Neural cell (in vitro differentiated cells): ENCODE results near the gene GRAP2. TPM values are rescaled to one million over a fixed set of nuclear protein-coding genes. Genes with fewer than 3 reads are reported as not detected.

Experiments used
- H2AFZ ChIP-seq: fragments of 200-600, 300-800 bp; sonication (generic), shearing (Covaris generic); 2 replicates; pipeline ENCODE4 v1.6.0; 2014; ENCODE audit warnings: low read depth, mild to moderate bottlenecking, antibody characterized with exemption, low read length, moderate library complexity
- H3F3A ChIP-seq: fragments of 200-600 bp; shearing (Covaris generic); 2 replicates; pipeline ENCODE4 v1.6.1; 2016; ENCODE audit warnings: mild to moderate bottlenecking, moderate library complexity, mixed read lengths, antibody characterized with exemption, low read length; ENCODE audit not compliant: insufficient read depth, poor library complexity, severe bottlenecking
- H3K27ac ChIP-seq: fragments of 200-600, 300-800 bp; sonication (generic), shearing (Covaris generic); 2 replicates; pipeline ENCODE4 v1.5.1; 2014; ENCODE audit warnings: mild to moderate bottlenecking, low read length, moderate library complexity
- H3K27me3 ChIP-seq: fragments of 300-800, 200-600 bp; sonication (generic), shearing (Covaris generic); 2 replicates; pipeline ENCODE4 v1.6.0; 2014; ENCODE audit warnings: mild to moderate bottlenecking, low read depth, low read length, moderate library complexity; ENCODE audit not compliant: insufficient read depth
- H3K36me3 ChIP-seq: fragments of 300-800, 200-600 bp; sonication (generic), shearing (Covaris generic); 2 replicates; pipeline ENCODE4 v1.5.1; 2014; ENCODE audit warnings: mild to moderate bottlenecking, antibody characterized with exemption, low read length, moderate library complexity; ENCODE audit not compliant: insufficient read depth
- H3K4me2 ChIP-seq: fragments of 300-800, 200-600 bp; sonication (generic), shearing (Covaris generic); 2 replicates; pipeline ENCODE4 v1.6.0; 2014; ENCODE audit warnings: mild to moderate bottlenecking, low read length
- H3K4me3 ChIP-seq: fragments of 300-800, 200-600 bp; sonication (generic), shearing (Covaris generic); 2 replicates; pipeline ENCODE4 v1.5.1; 2014; ENCODE audit warnings: mild to moderate bottlenecking, low read length, moderate library complexity
- H3K79me2 ChIP-seq: fragments of 200-600 bp; shearing (Covaris generic); replicated peaks from 2 replicates; pipeline ENCODE4 v1.6.0; 2014; ENCODE audit warnings: mild to moderate bottlenecking, low read length, moderate library complexity; ENCODE audit not compliant: insufficient read depth
- H3K9ac ChIP-seq: fragments of 300-800, 200-600 bp; sonication (generic), shearing (Covaris generic); 2 replicates; pipeline ENCODE4 v1.6.1; 2016; ENCODE audit warnings: mild to moderate bottlenecking, low read length, mixed read lengths
- H3K9me2 ChIP-seq: fragments of 200-600 bp; shearing (Covaris generic); 2 replicates; pipeline ENCODE4 v1.6.1; 2016; ENCODE audit warnings: mild to moderate bottlenecking, low read length, mixed read lengths; ENCODE audit not compliant: insufficient read depth
- H3K9me3 ChIP-seq: fragments of 200-600, 300-800 bp; sonication (generic), shearing (Covaris generic); 2 replicates; pipeline ENCODE4 v1.6.1; 2016; ENCODE audit warnings: mild to moderate bottlenecking, mixed run types, low read length, moderate library complexity, mixed read lengths
- H4K20me1 ChIP-seq: fragments of 200-600 bp; shearing (Covaris generic); 2 replicates; pipeline ENCODE4 v1.6.1; 2016; ENCODE audit warnings: mild to moderate bottlenecking, mixed run types; ENCODE audit not compliant: insufficient read depth
- CTCF ChIP-seq: fragments of 450-650 bp; IDR thresholded peaks from 2 replicates; pipeline ENCODE4 v1.5.1; 2014; ENCODE audit warnings: antibody characterized with exemption, mild to moderate bottlenecking, moderate library complexity; ENCODE audit not compliant: poor library complexity, severe bottlenecking
- EP300 ChIP-seq: fragments of 450-650 bp; conservative IDR thresholded peaks from 2 replicates; pipeline ENCODE4 v1.6.1; 2014; ENCODE audit warnings: antibody characterized with exemption, mild to moderate bottlenecking, moderate library complexity; ENCODE audit not compliant: poor library complexity, severe bottlenecking
- EZH2 ChIP-seq: fragments of 200-600, 300-800 bp; shearing (Covaris generic), sonication (generic); IDR thresholded peaks from 2 replicates; pipeline ENCODE4 v1.6.1; 2014; ENCODE audit warnings: antibody characterized with exemption, low read length, borderline replicate concordance, mild to moderate bottlenecking; ENCODE audit not compliant: insufficient read depth, poor library complexity, severe bottlenecking
- MXI1 ChIP-seq: fragments of 450-650 bp; conservative IDR thresholded peaks from 2 replicates; pipeline ENCODE4 v1.6.1; 2014; ENCODE audit warnings: antibody characterized with exemption, mild to moderate bottlenecking; ENCODE audit not compliant: poor library complexity, severe bottlenecking
- POLR2AphosphoS5 ChIP-seq: IDR thresholded peaks from 2 replicates; pipeline ENCODE4 v1.6.1; 2012
- RAD21 ChIP-seq: fragments of 450-650 bp; conservative IDR thresholded peaks from 2 replicates; pipeline ENCODE4 v1.6.1; 2014; ENCODE audit warnings: antibody characterized with exemption, mild to moderate bottlenecking, moderate library complexity
- REST ChIP-seq: IDR thresholded peaks from 2 replicates; pipeline ENCODE4 v1.6.1; 2012; ENCODE audit warnings: borderline replicate concordance
- SMC3 ChIP-seq: fragments of 450-650 bp; conservative IDR thresholded peaks from 2 replicates; pipeline ENCODE4 v1.6.1; 2014; ENCODE audit warnings: antibody characterized with exemption, mild to moderate bottlenecking, moderate library complexity; ENCODE audit not compliant: poor library complexity
- TAF1 ChIP-seq: IDR thresholded peaks from 2 replicates; pipeline ENCODE4 v1.6.1; 2012; ENCODE audit warnings: low read depth
- polyA plus RNA-seq: library from polyadenylated mRNA; depleted of rRNA; stranded (reverse); fragments of >200 nt; gene quantifications from 2 replicates; pipeline ENCODE4 v1.2.3, GENCODE V29; 2014

GRAP2 gene
- polyA plus RNA-seq, 1 donor from 2014 or later = 0.30 TPM

GRCh38 chr22:40015358-40015976 lies 114.6 kb downstream of the GRAP2 start:
- Histone ChIP-seq H3K4me3 (no peak overlapping the region), H3F3A (no peaks in the 10 kb centered on the region), H3K4me2 (no peak overlapping the region), H3K36me3 (no peaks in the 10 kb centered on the region), H3K9ac (no peak overlapping the region), H3K79me2 (no peaks in the 10 kb centered on the region), H2AFZ (no peak overlapping the region), H3K27me3 (no peaks in the 10 kb centered on the region), H4K20me1 (no peaks in the 10 kb centered on the region), H3K27ac (no peak overlapping the region), H3K9me2 (no peaks in the 10 kb centered on the region), H3K9me3 (no peaks in the 10 kb centered on the region)
- TF ChIP-seq CTCF = no peak
- TF ChIP-seq EZH2 = no peak
- TF ChIP-seq REST = no peak
- no peak for TF ChIP-seq TAF1

- Histone ChIP-seq H3K36me3 (no peaks in the 10 kb centered on the region), H3K4me2 (no peak overlapping the region), H2AFZ (no peak overlapping the region), H3K9me2 (no peaks in the 10 kb centered on the region), H3K9ac (no peak overlapping the region), H3F3A (no peaks in the 10 kb centered on the region), H3K4me3 (no peak overlapping the region), H3K27ac (no peak overlapping the region), H3K79me2 (no peaks in the 10 kb centered on the region), H3K27me3 (no peaks in the 10 kb centered on the region), H4K20me1 (no peaks in the 10 kb centered on the region), H3K9me3 (no peaks in the 10 kb centered on the region)
- TF ChIP-seq EZH2 (no peak), RAD21 (no peak), MXI1 (no peak)
These were observed 117.2 kb downstream of the GRAP2 start for GRCh38 chr22:40018051-40018450.

GRCh38 chr22:40019100-40019499 lies 118.2 kb downstream of the GRAP2 start:
- H3K79me2 ChIP-seq = no peaks in the 10 kb centered on the region
- H3K9me3 ChIP-seq = no peaks in the 10 kb centered on the region
- no peak overlapping the region for H3K4me2 ChIP-seq
- no peaks in the 10 kb centered on the region for H4K20me1 ChIP-seq
- no peaks in the 10 kb centered on the region for H3F3A ChIP-seq
- H3K27ac ChIP-seq = no peak overlapping the region
- H3K4me3 ChIP-seq = no peak overlapping the region
- H3K9ac ChIP-seq = no peak overlapping the region
- no peaks in the 10 kb centered on the region for H3K36me3 ChIP-seq
- TF ChIP-seq POLR2AphosphoS5 (no peak), REST (no peak), SMC3 (no peak), CTCF (no peak), EP300 (no peak), RAD21 (no peak), EZH2 (no peak), TAF1 (no peak), MXI1 (no peak)
- H3K9me2 ChIP-seq = no peaks in the 10 kb centered on the region
- no peak overlapping the region for H2AFZ ChIP-seq
- H3K27me3 ChIP-seq = no peaks in the 10 kb centered on the region
